CMK (cell line): ENCODE measurements around the gene ATP6V0E1.

Experiments
- DNase-seq: peaks from one replicate; pipeline ENCODE4 v3.0.0-alpha.2; 2010; ENCODE audit warnings: low read depth

Gene ATP6V0E1

GRCh38 chr5:172956936-172957335 lies 26.6 kb upstream of the ATP6V0E1 start:
- no peak for DNase-seq

DNA sequence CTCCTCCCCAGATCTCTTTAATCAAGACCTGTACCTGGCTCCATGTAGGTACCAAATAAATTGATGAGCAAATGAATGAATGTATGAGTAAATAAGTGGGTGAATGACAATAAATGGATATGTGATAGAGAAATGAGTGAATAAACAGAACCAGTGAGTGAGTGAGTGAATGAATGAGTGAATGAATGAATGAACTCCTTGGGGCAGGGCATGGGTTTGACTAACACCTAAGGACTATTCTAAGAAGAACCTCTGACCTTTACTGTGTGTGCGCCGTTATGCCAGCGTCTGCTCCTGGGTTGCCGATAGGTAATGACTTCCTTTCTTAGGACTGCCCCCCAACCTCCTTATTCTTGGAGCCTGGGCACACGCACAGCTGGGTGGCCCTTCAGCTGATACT lies 26.1 kb upstream of the ATP6V0E1 start:
- no peak for DNase-seq

DNA sequence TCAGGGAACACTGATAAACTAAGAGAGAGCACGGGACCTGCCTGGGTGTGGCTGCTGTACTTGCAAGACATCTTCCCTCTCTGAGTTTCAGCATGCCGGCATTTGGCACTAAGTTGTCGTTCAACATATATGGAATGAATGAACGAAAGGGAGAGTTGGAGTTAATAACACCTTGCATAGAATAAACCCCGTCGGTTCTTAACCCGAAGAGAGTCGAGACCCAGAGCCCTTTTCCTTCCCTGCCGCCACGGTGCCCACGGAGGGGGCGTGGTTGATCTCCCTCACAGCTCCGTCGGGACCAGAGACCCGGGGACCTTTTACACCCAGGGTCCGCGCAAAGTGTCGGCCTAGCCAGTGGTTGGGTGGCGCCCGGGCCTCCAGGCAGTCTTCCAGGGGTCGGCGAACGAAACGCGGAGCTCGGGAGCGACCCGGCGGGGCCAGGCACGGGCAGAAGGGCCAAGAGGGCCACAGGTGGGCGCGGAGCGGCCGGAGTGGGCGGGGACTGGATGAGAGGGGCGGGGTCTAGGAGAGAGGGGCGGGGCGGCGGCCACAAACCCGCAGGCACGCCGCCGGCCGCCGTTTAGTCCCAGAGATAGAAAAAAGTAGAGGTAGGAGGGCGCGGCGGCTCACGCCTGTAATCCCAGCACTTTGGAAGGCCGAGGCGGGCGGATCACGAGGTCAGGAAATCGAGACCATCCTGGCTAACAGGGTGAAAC lies 25.1 kb upstream of the ATP6V0E1 start:
- DNase-seq: no peak

- DNase-seq: no peak
Observed at GRCh38 chr5:172959824-172960799, 23.5 kb upstream of the ATP6V0E1 start.

DNA sequence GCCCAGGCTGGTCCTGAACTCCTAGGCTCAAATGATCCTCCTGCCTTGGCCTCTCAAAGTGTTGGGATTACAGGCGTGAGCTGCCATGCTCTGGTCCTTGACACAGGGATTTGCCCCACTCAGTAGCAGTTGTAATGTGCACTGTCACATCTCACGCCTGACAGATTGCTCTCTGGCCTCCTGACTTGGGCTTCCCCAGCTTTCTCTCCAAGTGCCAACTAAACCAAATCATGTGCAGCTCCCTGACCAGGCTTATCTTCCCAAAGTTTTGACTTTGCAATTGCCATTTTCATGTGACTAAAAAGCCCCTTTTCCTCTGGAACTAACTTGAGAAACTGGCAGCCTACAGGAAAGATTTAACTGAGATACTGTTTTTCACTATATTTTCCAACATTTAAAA lies 13.7 kb upstream of the ATP6V0E1 start:
- DNase-seq: no peak

DNA sequence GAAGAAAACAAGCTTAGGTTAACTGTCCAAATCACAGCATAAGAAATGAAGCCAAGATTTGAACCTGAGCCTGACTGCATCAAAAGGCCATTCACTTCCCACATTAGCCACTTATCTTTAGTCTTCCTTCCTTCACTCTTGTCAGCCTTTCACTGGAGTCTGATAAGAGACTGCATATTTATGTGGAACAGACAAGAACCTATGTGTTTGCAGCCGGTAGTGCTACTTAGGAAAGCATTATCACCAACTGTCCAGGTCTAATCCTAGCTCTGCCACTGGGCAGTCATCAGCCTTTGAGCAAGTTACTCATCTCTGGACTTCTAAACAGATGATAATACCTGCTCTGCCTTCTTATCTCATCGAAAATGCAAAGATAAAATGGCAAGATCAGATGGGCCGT lies 12.1 kb upstream of the ATP6V0E1 start:
- DNase-seq: no peak

DNA sequence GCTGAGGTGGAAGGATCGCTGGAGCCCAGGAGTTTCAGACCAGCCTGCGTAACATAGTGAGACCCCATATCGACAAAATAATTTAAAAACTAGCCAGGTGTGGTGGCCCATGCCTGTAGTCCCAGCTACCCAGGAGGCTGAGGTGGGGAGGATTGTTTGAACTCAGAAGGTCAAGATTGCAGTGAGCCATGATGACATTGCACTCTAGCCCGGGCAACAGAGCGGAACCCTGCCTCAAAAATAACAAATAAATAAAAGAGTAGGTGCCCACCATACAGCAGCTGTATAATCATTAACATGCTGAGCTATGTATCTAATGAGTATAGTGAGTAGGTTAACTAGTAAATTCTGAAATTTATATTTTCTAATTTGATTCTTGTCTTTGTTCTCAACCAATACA lies 11.0 kb upstream of the ATP6V0E1 start:
- no peak for DNase-seq

GRCh38 chr5:172973127-172973916 lies 10.2 kb upstream of the ATP6V0E1 start:
- DNase-seq: no peak

DNA sequence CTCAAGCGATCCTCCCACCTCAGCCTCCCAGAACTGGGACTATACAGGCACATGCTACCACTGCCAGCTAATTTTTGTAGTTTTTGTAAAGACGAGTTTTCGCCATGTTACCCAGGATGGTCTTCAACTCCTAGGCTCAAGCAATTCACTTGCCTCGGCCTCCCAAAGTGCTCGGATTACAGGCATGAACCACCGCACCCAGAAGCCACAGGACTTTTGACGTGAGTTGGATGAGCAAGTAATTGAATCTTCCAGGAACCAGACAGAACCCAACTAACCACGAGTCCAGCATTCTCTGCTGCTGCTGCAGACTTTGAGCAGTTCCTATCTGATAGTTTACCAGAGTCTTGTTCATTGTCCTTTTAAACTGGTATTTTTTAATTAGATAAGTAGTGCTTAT lies 9.6 kb upstream of the ATP6V0E1 start:
- DNase-seq: no peak

GRCh38 chr5:172975289-172975688 lies 8.3 kb upstream of the ATP6V0E1 start:
- DNase-seq: no peak

DNA sequence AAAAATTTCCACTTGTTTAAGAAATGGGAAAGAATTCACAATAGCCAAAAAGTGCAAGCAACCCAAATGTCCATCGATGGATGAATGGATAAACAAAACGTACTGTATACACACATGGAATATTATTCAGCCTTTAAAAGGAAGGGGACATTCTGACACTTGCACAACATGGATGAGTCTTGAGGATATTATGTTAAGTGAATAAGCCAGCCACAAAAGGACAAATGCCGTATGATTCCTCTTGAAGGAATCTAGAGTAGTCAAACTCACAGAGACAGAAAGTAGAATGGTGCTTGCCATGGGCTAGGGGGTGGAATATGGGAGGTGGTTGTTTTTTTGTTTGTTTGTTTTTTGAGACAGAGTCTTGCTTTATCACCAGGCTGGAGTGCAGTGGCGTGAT lies 3.8 kb upstream of the ATP6V0E1 start:
- no peak for DNase-seq

- DNase-seq: no peak
Observed at GRCh38 chr5:172981931-172982330, 1.6 kb upstream of the ATP6V0E1 start.

DNA sequence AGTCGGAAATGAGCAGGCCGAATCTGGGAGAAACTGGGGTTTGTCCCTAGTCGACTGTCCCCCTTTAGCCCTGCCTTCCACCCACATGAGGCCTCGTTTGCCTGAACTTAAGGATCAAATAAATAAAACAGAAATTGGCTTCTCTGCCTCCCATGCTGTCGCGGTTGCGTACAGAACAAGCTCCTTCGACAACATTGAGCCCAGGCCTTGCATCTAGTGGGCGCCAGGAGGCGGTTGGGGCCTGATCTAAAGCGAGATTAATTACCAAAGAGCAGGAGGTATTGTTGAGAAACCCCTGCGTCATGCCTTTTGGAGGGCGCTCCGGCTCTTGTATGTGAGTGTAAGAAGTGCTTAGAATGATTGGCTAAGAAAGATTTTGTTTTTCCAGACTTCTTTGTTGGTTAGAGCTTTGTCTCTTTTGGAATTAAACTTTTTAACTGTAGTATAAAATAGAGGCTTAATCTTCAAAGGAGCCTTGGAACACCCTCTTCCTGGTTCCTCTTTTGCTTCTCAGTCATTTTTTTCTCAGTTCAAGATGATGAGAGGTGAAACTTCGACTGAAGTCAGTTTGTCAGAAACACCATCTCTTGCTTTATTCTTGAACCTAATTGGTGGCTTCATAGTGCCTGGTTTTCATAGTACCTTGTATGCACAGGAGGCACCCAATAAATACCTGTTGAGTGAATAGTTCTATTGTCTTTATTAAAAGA lies 828 bp downstream of the ATP6V0E1 start:
- peak; percentile 24 for DNase-seq

- no peak for DNase-seq
Observed at GRCh38 chr5:172985596-172985995, 2.0 kb downstream of the ATP6V0E1 start.

GRCh38 chr5:172988276-172988675 lies 4.7 kb downstream of the ATP6V0E1 start:
- DNase-seq: no peak

GRCh38 chr5:172990776-172991175 lies 7.2 kb downstream of the ATP6V0E1 start:
- no peak for DNase-seq

- no peak for DNase-seq
Observed at GRCh38 chr5:172994405-172994804, 10.8 kb downstream of the ATP6V0E1 start.

DNA sequence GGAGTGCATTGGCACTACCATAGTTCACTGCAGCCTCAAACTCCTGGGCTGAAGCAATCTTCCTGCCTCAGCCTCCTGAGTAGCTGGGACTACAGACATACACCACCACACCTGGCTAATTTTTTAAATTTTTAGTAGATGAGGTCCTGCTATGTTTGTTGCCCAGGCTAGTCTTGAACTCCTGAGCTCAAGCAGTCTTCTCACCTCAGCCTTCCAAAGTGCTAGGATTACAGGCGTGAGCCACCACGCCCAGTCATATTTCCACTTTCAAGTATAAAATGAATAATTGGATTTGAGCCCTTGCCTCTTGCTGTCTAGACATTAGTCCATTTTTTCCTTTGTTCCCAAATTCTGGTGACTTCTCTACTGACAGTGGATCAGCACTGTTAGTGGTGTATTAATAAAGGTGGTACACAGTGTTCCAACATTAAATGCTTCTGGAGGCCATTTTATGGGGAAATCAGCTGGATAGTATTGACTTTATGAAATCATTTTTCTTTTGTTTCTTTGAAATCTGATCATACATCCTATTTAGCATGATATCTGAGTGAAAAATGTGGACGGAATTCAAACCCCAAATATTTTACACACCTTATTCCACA lies 15.9 kb downstream of the ATP6V0E1 start:
- no peak for DNase-seq

DNA sequence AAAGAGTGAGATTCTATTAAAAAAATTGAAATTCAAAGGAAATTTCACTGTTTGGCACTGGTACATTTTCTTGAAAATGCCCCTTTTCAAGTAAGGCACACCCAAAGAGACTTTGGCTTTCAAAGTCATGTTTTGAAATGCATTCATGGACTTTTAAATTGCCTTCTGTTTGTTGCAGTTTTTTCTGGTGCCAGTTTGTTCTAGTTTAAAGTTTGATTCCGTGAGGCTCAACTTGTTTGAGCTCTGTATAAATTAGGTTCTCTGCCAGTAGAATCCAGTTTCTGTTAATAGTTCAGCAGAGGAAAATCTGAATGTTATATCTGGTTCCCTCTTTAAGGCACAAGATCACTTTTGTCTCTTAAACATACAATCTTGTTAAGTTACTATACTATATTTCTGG lies 16.4 kb downstream of the ATP6V0E1 start:
- DNase-seq: no peak

- no peak for DNase-seq
Observed at GRCh38 chr5:173001229-173001841, 17.8 kb downstream of the ATP6V0E1 start.

DNA sequence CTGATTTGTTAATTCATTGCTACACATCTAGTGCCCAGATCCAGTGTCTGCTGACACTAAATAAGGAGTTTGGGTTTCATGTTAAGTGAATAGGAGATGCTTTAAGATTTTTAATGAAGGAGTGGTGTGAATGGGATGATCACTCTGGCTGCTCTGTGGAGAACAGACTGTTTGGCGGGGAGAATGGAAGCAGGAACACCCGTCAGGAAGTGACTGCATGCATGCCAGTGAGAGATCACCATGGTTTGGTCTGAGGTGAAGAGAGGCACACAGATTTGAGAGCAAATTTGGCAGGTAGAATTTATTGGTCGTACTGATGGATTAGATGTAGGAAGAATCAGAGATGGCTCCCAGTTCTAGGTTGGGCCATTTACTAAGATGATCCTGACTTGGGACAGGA lies 19.8 kb downstream of the ATP6V0E1 start:
- DNase-seq: no peak
